ENCODE data around the gene NOS2. TPM values are rescaled to one million over a fixed set of nuclear protein-coding genes. Genes with fewer than 3 reads are reported as not detected.

Gene NOS2
- polyA plus RNA-seq, 1 donor (not counting 4 experiments of a cell fraction or from before 2014, with no cell fraction given): not detected

- FAIRE-seq (no peak), DNase-seq (ENCODE audit: low read depth, low spot score) (no peak)
- H3K4me2 ChIP-seq (ENCODE audit: control insufficient read depth, extremely low read depth, insufficient read depth, low read depth, low read length): no peak overlapping the region
- no peaks in the 10 kb centered on the region for H3K9me3 ChIP-seq (ENCODE audit: control insufficient read depth, low read depth, low read length)
- no peaks in the 10 kb centered on the region for H3K9me1 ChIP-seq (ENCODE audit: control insufficient read depth, extremely low read depth, insufficient read depth, low read length)
- H3K27ac ChIP-seq (ENCODE audit: control insufficient read depth, insufficient read depth, low read length): no peak overlapping the region
- no peak overlapping the region for H3K4me3 ChIP-seq (ENCODE audit: control insufficient read depth in 2 of 3, extremely low read depth in 1 of 3, insufficient read depth in 2 of 3, low read depth in 1 of 3, low read length in 3 of 3)
- H3K4me1 ChIP-seq (ENCODE audit: control insufficient read depth, extremely low read depth, insufficient read depth, low read length): no peaks in the 10 kb centered on the region
- dilution Hi-C loops (cut with MboI; ENCODE audit: extremely low pct_ligation_motif_present, low sequenced_read_pairs): no loop called here
- peaks cover 5% of the 10 kb centered on the region for H3K27me3 ChIP-seq (ENCODE audit: control insufficient read depth, extremely low read depth, insufficient read depth, low read length)
- no peak overlapping the region for H2AFZ ChIP-seq (ENCODE audit: control insufficient read depth, low read length)
- TF ChIP-seq EZH2 (IDR thresholded peaks at IDR 0.05; ENCODE audit: low read length): no peak
- TF ChIP-seq CTCF (optimal IDR thresholded peaks at IDR 0.05 in 1 of 3, IDR thresholded peaks at IDR 0.05 in 1 of 3, conservative IDR thresholded peaks at IDR 0.05 in 1 of 3; ENCODE audit: extremely low read depth in 1 of 3, insufficient read depth in 2 of 3, low read length in 3 of 3): no peak
- H3K9ac ChIP-seq (ENCODE audit: control insufficient read depth, extremely low read depth, insufficient read depth, low read length): no peak overlapping the region
- no peaks in the 10 kb centered on the region for H4K20me1 ChIP-seq (ENCODE audit: control insufficient read depth, extremely low read depth, insufficient read depth, low read length)
- no peaks in the 10 kb centered on the region for H3K36me3 ChIP-seq (ENCODE audit: control insufficient read depth in 2 of 2, extremely low read depth in 1 of 2, insufficient read depth in 2 of 2, low read length in 2 of 2)
- no peaks in the 10 kb centered on the region for H3K79me2 ChIP-seq (ENCODE audit: control insufficient read depth, insufficient read depth, low read length)
Measured at GRCh38 chr17:27771586-27771985, 28.7 kb downstream of the NOS2 start.

GRCh38 chr17:27770877-27771276 lies 29.5 kb downstream of the NOS2 start:
- no peaks in the 10 kb centered on the region for H3K9me3 ChIP-seq (ENCODE audit: control insufficient read depth, low read depth, low read length)
- no peaks in the 10 kb centered on the region for H3K9me1 ChIP-seq (ENCODE audit: control insufficient read depth, extremely low read depth, insufficient read depth, low read length)
- H2AFZ ChIP-seq (ENCODE audit: control insufficient read depth, low read length): no peak overlapping the region
- no peak overlapping the region for H3K4me2 ChIP-seq (ENCODE audit: control insufficient read depth, extremely low read depth, insufficient read depth, low read depth, low read length)
- TF ChIP-seq CTCF (optimal IDR thresholded peaks at IDR 0.05 in 1 of 3, IDR thresholded peaks at IDR 0.05 in 1 of 3, conservative IDR thresholded peaks at IDR 0.05 in 1 of 3; ENCODE audit: extremely low read depth in 1 of 3, insufficient read depth in 2 of 3, low read length in 3 of 3) (no peak), EZH2 (IDR thresholded peaks at IDR 0.05; ENCODE audit: low read length) (no peak)
- FAIRE-seq (no peak), DNase-seq (ENCODE audit: low read depth, low spot score) (no peak)
- H3K79me2 ChIP-seq (ENCODE audit: control insufficient read depth, insufficient read depth, low read length): no peaks in the 10 kb centered on the region
- no peaks in the 10 kb centered on the region for H3K36me3 ChIP-seq (ENCODE audit: control insufficient read depth in 2 of 2, extremely low read depth in 1 of 2, insufficient read depth in 2 of 2, low read length in 2 of 2)
- dilution Hi-C loops (cut with MboI; ENCODE audit: extremely low pct_ligation_motif_present, low sequenced_read_pairs): no loop called here
- H3K4me1 ChIP-seq (ENCODE audit: control insufficient read depth, extremely low read depth, insufficient read depth, low read length): no peaks in the 10 kb centered on the region
- H3K27ac ChIP-seq (ENCODE audit: control insufficient read depth, insufficient read depth, low read length): no peak overlapping the region
- H4K20me1 ChIP-seq (ENCODE audit: control insufficient read depth, extremely low read depth, insufficient read depth, low read length): no peaks in the 10 kb centered on the region
- peaks cover 5% of the 10 kb centered on the region for H3K27me3 ChIP-seq (ENCODE audit: control insufficient read depth, extremely low read depth, insufficient read depth, low read length)
- no peak overlapping the region for H3K9ac ChIP-seq (ENCODE audit: control insufficient read depth, extremely low read depth, insufficient read depth, low read length)
- no peak overlapping the region for H3K4me3 ChIP-seq (ENCODE audit: control insufficient read depth in 2 of 3, extremely low read depth in 1 of 3, insufficient read depth in 2 of 3, low read depth in 1 of 3, low read length in 3 of 3)
